Right lobe of liver (tissue), 4 donors: ENCODE measurements around the gene GARIN5A.

Source experiments
- POLR2A ChIP-seq: fragments of 450-650 bp; IDR thresholded peaks from one replicate; pipeline ENCODE4 v1.6.1; 2017; ENCODE audit warnings: antibody characterized with exemption, mild to moderate bottlenecking
- TF ChIP-seq, protein P1 (sequence below), 4 donors: fragments of 200-600 bp in 3 of 4; fragments of 450-650 bp in 1 of 4; IDR thresholded peaks; one replicate each; pipeline versions ENCODE4 v1.5.1 to v1.8.0; 2016 to 2022; ENCODE audit warnings: antibody characterized with exemption in 4 of 4, mild to moderate bottlenecking in 2 of 4
- donor health status: DM: no; HTN: no; CAD: no.
- donor health status: DM: no; HTN: no; CAD: no.
- donor health status: DM: no; HTN: yes; CAD: no.

DNA sequence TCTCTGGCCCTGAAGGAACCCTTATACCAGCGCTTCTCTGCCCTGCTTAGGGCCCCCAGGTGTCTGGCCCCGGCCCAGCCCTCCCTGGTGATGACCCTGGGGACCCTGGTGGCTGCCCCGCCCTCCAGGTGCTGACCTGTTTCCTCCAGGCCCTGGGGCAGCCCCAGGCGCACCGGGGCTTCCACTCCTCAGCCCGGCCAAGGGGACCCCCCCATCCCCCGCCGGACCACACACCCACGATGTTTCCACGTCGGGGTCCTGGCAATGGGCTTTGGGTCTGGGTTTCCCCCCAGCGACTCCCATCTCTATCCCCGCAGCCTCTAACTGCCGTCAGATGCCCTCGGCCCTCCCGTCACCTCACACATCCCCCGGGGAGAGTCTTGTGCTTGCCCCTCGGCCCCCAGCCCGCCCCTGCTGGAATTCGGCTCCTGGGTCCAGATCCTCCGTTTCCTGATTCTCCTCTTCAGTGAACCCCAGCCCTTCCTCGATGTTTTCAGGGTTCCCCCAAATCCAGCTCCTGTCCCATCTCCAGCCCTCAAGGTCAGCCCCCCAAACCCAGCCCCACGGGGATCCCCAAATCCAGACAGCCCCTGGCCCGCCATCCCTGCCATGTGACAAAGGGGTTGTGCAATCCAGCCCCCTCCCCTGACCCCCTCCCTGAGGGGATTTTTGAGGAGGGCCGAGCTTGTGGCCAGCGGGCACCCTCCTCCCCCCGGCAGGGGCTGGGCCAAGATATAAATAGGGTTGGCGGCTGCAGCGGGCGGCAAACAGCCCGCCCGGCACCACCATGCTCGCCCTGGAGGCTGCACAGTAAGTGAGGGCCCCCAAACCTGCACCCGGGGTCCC, 58.2 kb downstream of the GARIN5A start, which contains the start of gene SPIB:
- no peak for TF ChIP-seq POLR2A
- TF ChIP-seq, protein P1, sequence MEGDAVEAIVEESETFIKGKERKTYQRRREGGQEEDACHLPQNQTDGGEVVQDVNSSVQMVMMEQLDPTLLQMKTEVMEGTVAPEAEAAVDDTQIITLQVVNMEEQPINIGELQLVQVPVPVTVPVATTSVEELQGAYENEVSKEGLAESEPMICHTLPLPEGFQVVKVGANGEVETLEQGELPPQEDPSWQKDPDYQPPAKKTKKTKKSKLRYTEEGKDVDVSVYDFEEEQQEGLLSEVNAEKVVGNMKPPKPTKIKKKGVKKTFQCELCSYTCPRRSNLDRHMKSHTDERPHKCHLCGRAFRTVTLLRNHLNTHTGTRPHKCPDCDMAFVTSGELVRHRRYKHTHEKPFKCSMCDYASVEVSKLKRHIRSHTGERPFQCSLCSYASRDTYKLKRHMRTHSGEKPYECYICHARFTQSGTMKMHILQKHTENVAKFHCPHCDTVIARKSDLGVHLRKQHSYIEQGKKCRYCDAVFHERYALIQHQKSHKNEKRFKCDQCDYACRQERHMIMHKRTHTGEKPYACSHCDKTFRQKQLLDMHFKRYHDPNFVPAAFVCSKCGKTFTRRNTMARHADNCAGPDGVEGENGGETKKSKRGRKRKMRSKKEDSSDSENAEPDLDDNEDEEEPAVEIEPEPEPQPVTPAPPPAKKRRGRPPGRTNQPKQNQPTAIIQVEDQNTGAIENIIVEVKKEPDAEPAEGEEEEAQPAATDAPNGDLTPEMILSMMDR (IDR thresholded peaks at IDR 0.05), result no peak
